ENCODE measurements around the gene DAPK1. TPM values are rescaled to one million over a fixed set of nuclear protein-coding genes. Genes with fewer than 3 reads are reported as not detected.

Gene DAPK1
- 10 to 100 TPM; 38.3 to 82.6 (median 72.5) TPM for polyA plus RNA-seq (ENCODE audit: insufficient read length in 4 of 4)

- peak; percentile 47 to 66 (median 60) for DNase-seq (ENCODE audit: low read depth in 4 of 4, low spot score in 3 of 4)
These were observed at the start of gene DAPK1 for GRCh38 chr9:87497604-87498045. Gene DAPK1, plus strand, starts transcription at chr9:87497867. Its CDS starts 1,211 bp downstream, at chr9:87499078.

- no peak for DNase-seq (ENCODE audit: low read depth in 4 of 4, low spot score in 3 of 4)
These were observed 46.5 kb upstream of the DAPK1 start for GRCh38 chr9:87451149-87451548.

GRCh38 chr9:87455407-87455806 is 42.3 kb upstream of the DAPK1 start:
- no peak for DNase-seq (ENCODE audit: low read depth in 4 of 4, low spot score in 3 of 4)

GRCh38 chr9:87461256-87461655 is 36.4 kb upstream of the DAPK1 start:
- DNase-seq (ENCODE audit: low read depth in 4 of 4, low spot score in 3 of 4): no peak

GRCh38 chr9:87464110-87464991 is 33.3 kb upstream of the DAPK1 start:
- no peak for DNase-seq (ENCODE audit: low read depth in 4 of 4, low spot score in 3 of 4)

GRCh38 chr9:87464992-87465378 is 32.7 kb upstream of the DAPK1 start:
- no peak for DNase-seq (ENCODE audit: low read depth in 4 of 4, low spot score in 3 of 4)

GRCh38 chr9:87465816-87466215 is 31.9 kb upstream of the DAPK1 start:
- no peak for DNase-seq (ENCODE audit: low read depth in 4 of 4, low spot score in 3 of 4)

GRCh38 chr9:87467187-87467586 is 30.5 kb upstream of the DAPK1 start:
- DNase-seq (ENCODE audit: low read depth in 4 of 4, low spot score in 3 of 4): no peak

GRCh38 chr9:87469793-87470465 is 27.7 kb upstream of the DAPK1 start:
- no peak for DNase-seq (ENCODE audit: low read depth in 4 of 4, low spot score in 3 of 4)

- peak; percentile 10 to 33 (median 16) for DNase-seq (ENCODE audit: low read depth in 4 of 4, low spot score in 3 of 4)
These were observed 25.9 kb upstream of the DAPK1 start for GRCh38 chr9:87471746-87472145.

GRCh38 chr9:87475463-87475862 is 22.2 kb upstream of the DAPK1 start:
- no peak for DNase-seq (ENCODE audit: low read depth in 4 of 4, low spot score in 3 of 4)

GRCh38 chr9:87478226-87478992 is 19.3 kb upstream of the DAPK1 start:
- no peak for DNase-seq (ENCODE audit: low read depth in 4 of 4, low spot score in 3 of 4)

GRCh38 chr9:87479801-87480201 is 17.9 kb upstream of the DAPK1 start:
- DNase-seq (ENCODE audit: low read depth in 4 of 4, low spot score in 3 of 4): no peak

- DNase-seq (ENCODE audit: low read depth in 4 of 4, low spot score in 3 of 4): no peak
These were observed 15.5 kb upstream of the DAPK1 start for GRCh38 chr9:87481890-87482855.

GRCh38 chr9:87490225-87490624 is 7.4 kb upstream of the DAPK1 start:
- no peak for DNase-seq (ENCODE audit: low read depth in 4 of 4, low spot score in 3 of 4)

- no peak for DNase-seq (ENCODE audit: low read depth in 4 of 4, low spot score in 3 of 4)
These were observed 6.8 kb upstream of the DAPK1 start for GRCh38 chr9:87490907-87491306.

GRCh38 chr9:87491523-87491922 is 6.1 kb upstream of the DAPK1 start:
- DNase-seq (ENCODE audit: low read depth in 4 of 4, low spot score in 3 of 4): no peak

GRCh38 chr9:87492642-87493041 is 5.0 kb upstream of the DAPK1 start:
- DNase-seq (ENCODE audit: low read depth in 4 of 4, low spot score in 3 of 4): no peak

GRCh38 chr9:87494970-87495471 is 2.6 kb upstream of the DAPK1 start:
- DNase-seq (ENCODE audit: low read depth in 4 of 4, low spot score in 3 of 4): no peak
